Measurements from ENCODE around the gene DRD5.
A peak's percentile ranks its signal among the peaks of the same experiment; 100 is the strongest.
"Not testable (repeated sequence)": the region's sequence is repeated elsewhere in the genome, so short reads cannot be mapped to it uniquely, and the experiment has no call there.

The DRD5 gene

GRCh38 chr4:9781343-9782135 is at the start of gene DRD5:
DRD5 (plus strand) TSS chr4:9781634; CDS start chr4:9782030, 396 bp downstream.
- Mint-ChIP-seq H3K4me3 (no peak within 1 kb of the TSS), H3K36me3 (no peaks in the 10 kb centered on the region), H3K27ac (no peak within 1 kb of the TSS), H3K4me1 (peaks cover 5% of the 10 kb centered on the region), H3K9me3 (peaks cover 3% of the 10 kb centered on the region)
- DNase-seq (ENCODE audit: low spot score in 2 of 2) (no peak), ATAC-seq (no peak)

- H3K27ac Mint-ChIP-seq; H3K4me3 Mint-ChIP-seq; H3K36me3 Mint-ChIP-seq; H3K4me1 Mint-ChIP-seq; ATAC-seq; DNase-seq (ENCODE audit: low spot score in 2 of 2); H3K9me3 Mint-ChIP-seq: not testable (repeated sequence)
Observed at GRCh38 chr4:9732256-9732655, 49.2 kb upstream of the DRD5 start.

GRCh38 chr4:9735515-9735914 is 45.9 kb upstream of the DRD5 start:
- Mint-ChIP-seq H3K9me3 (no peaks in the 10 kb centered on the region), H3K4me1 (no peaks in the 10 kb centered on the region), H3K36me3 (no peaks in the 10 kb centered on the region), H3K27ac (no peak overlapping the region), H3K4me3 (no peak overlapping the region)
- no peak for DNase-seq (ENCODE audit: low spot score in 2 of 2)
- no peak for ATAC-seq

GRCh38 chr4:9737280-9737679 is 44.2 kb upstream of the DRD5 start:
- ATAC-seq; H3K27ac Mint-ChIP-seq; H3K36me3 Mint-ChIP-seq; DNase-seq (ENCODE audit: low spot score in 2 of 2); H3K4me3 Mint-ChIP-seq; H3K9me3 Mint-ChIP-seq; H3K4me1 Mint-ChIP-seq: not testable (repeated sequence)

- not testable (repeated sequence) for H3K4me3 Mint-ChIP-seq; H3K27ac Mint-ChIP-seq; H3K9me3 Mint-ChIP-seq; ATAC-seq; H3K36me3 Mint-ChIP-seq; H3K4me1 Mint-ChIP-seq; DNase-seq (ENCODE audit: low spot score in 2 of 2)
Observed at GRCh38 chr4:9743789-9744188, 37.6 kb upstream of the DRD5 start.

- peaks cover 7% of the 10 kb centered on the region for H3K9me3 Mint-ChIP-seq
- H3K27ac Mint-ChIP-seq = no peak overlapping the region
- H3K4me3 Mint-ChIP-seq = no peak overlapping the region
- H3K4me1 Mint-ChIP-seq = peaks cover 5% of the 10 kb centered on the region
- DNase-seq (ENCODE audit: low spot score in 2 of 2) (no peak), ATAC-seq (no peak)
- H3K36me3 Mint-ChIP-seq = no peaks in the 10 kb centered on the region
Observed at GRCh38 chr4:9745782-9746181, 35.7 kb upstream of the DRD5 start.

GRCh38 chr4:9758641-9759317 is 22.7 kb upstream of the DRD5 start:
- Mint-ChIP-seq H3K4me3 (no peak overlapping the region), H3K4me1 (no peaks in the 10 kb centered on the region), H3K9me3 (no peaks in the 10 kb centered on the region), H3K36me3 (no peaks in the 10 kb centered on the region), H3K27ac (no peak overlapping the region)
- ATAC-seq (peak; percentile 51), DNase-seq (ENCODE audit: low spot score in 2 of 2) (no peak)

- DNase-seq (ENCODE audit: low spot score in 2 of 2) = peak; percentile 3 to 59
Observed at GRCh38 chr4:9762823-9763475, 18.5 kb upstream of the DRD5 start.

GRCh38 chr4:9764155-9764696 is 17.2 kb upstream of the DRD5 start:
- H3K4me1 Mint-ChIP-seq = no peaks in the 10 kb centered on the region
- DNase-seq (ENCODE audit: low spot score in 2 of 2) = no peak
- H3K27ac Mint-ChIP-seq = no peak overlapping the region
- no peaks in the 10 kb centered on the region for H3K36me3 Mint-ChIP-seq
- no peak overlapping the region for H3K4me3 Mint-ChIP-seq
- no peaks in the 10 kb centered on the region for H3K9me3 Mint-ChIP-seq
- no peak for ATAC-seq

More at GRCh38 chr4:9762823-9763475, 18.5 kb upstream of the DRD5 start:
- no peaks in the 10 kb centered on the region for H3K9me3 Mint-ChIP-seq
- no peak for ATAC-seq
- H3K27ac Mint-ChIP-seq = no peak overlapping the region
- no peaks in the 10 kb centered on the region for H3K36me3 Mint-ChIP-seq
- H3K4me1 Mint-ChIP-seq = no peaks in the 10 kb centered on the region
- no peak overlapping the region for H3K4me3 Mint-ChIP-seq

GRCh38 chr4:9765091-9765490 is 16.3 kb upstream of the DRD5 start:
- ATAC-seq (no peak), DNase-seq (ENCODE audit: low spot score in 2 of 2) (peak in 1 of 2 donors; percentile 57)
- Mint-ChIP-seq H3K4me3 (no peak overlapping the region), H3K9me3 (no peaks in the 10 kb centered on the region), H3K36me3 (no peaks in the 10 kb centered on the region), H3K27ac (no peak overlapping the region), H3K4me1 (no peaks in the 10 kb centered on the region)

- ATAC-seq = no peak
- Mint-ChIP-seq H3K36me3 (no peaks in the 10 kb centered on the region), H3K9me3 (peaks cover 3% of the 10 kb centered on the region), H3K4me3 (no peak overlapping the region), H3K27ac (no peak overlapping the region), H3K4me1 (no peaks in the 10 kb centered on the region)
- DNase-seq (ENCODE audit: low spot score in 2 of 2) = no peak
Observed at GRCh38 chr4:9769321-9769720, 12.1 kb upstream of the DRD5 start.

- Mint-ChIP-seq H3K36me3 (no peaks in the 10 kb centered on the region), H3K9me3 (peaks cover 3% of the 10 kb centered on the region), H3K4me3 (no peak overlapping the region), H3K4me1 (no peaks in the 10 kb centered on the region), H3K27ac (no peak overlapping the region)
- DNase-seq (ENCODE audit: low spot score in 2 of 2) (no peak), ATAC-seq (no peak)
Observed at GRCh38 chr4:9771034-9771433, 10.4 kb upstream of the DRD5 start.

GRCh38 chr4:9773471-9773870 is 8.0 kb upstream of the DRD5 start:
- no peaks in the 10 kb centered on the region for H3K4me1 Mint-ChIP-seq

GRCh38 chr4:9782136-9782436 is 652 bp downstream of the DRD5 start:
- DNase-seq (ENCODE audit: low spot score in 2 of 2) (no peak), ATAC-seq (no peak)
- Mint-ChIP-seq H3K27ac (no peak overlapping the region), H3K36me3 (no peaks in the 10 kb centered on the region), H3K4me3 (no peak overlapping the region), H3K9me3 (peaks cover 3% of the 10 kb centered on the region), H3K4me1 (peaks cover 5% of the 10 kb centered on the region)

More at GRCh38 chr4:9773471-9773870, 8.0 kb upstream of the DRD5 start:
- peaks cover 3% of the 10 kb centered on the region for H3K9me3 Mint-ChIP-seq
- DNase-seq (ENCODE audit: low spot score in 2 of 2) = no peak
- no peak overlapping the region for H3K27ac Mint-ChIP-seq
- H3K36me3 Mint-ChIP-seq = no peaks in the 10 kb centered on the region
- no peak for ATAC-seq
- H3K4me3 Mint-ChIP-seq = no peak overlapping the region

GRCh38 chr4:9785891-9786290 is 4.5 kb downstream of the DRD5 start:
- DNase-seq (ENCODE audit: low spot score in 2 of 2); H3K4me3 Mint-ChIP-seq; H3K36me3 Mint-ChIP-seq; H3K27ac Mint-ChIP-seq; ATAC-seq; H3K9me3 Mint-ChIP-seq; H3K4me1 Mint-ChIP-seq: not testable (repeated sequence)

All from stimulated activated effector memory CD8-positive, alpha-beta T cell treated with anti-CD3 and anti-CD28 coated beads, Interleukin-12 subunit alpha, Interleukin-12 subunit beta, amount 100 ng/mL, for 72 hours (primary cell).